Astrocyte (in vitro differentiated cells and primary cell): ENCODE results near the gene GALNS. TPM values are rescaled to one million over a fixed set of nuclear protein-coding genes. Genes with fewer than 3 reads are reported as not detected.

ENCODE experiments used
- DNase-seq: peaks from one replicate; pipeline ENCODE4 v3.0.0-alpha.2; 2010; ENCODE audit warnings: low read depth
- FAIRE-seq: peaks from 2 replicates; lab custom pipeline; 2011; peaks lifted over from hg19 to GRCh38; lab: Jason Lieb, UNC
- H2AFZ ChIP-seq: 2 replicates; pipeline ENCODE4 v1.6.0; 2012; ENCODE audit warnings: low read depth, low read length, inconsistent platforms
- H3K27ac ChIP-seq: 2 replicates; pipeline ENCODE4 v1.5.1; 2011; ENCODE audit warnings: low read depth, low read length, inconsistent platforms
- H3K27me3 ChIP-seq: 2 replicates; pipeline ENCODE4 v1.6.0; 2011; ENCODE audit warnings: low read length, inconsistent platforms; ENCODE audit not compliant: insufficient read depth
- H3K36me3 ChIP-seq: 2 replicates; pipeline ENCODE4 v1.5.1; 2011; ENCODE audit warnings: low read length, inconsistent platforms; ENCODE audit not compliant: insufficient read depth
- H3K4me1 ChIP-seq: 2 replicates; pipeline ENCODE4 v1.5.1; 2011; ENCODE audit warnings: low read length, inconsistent platforms; ENCODE audit not compliant: insufficient read depth
- H3K4me2 ChIP-seq: 2 replicates; pipeline ENCODE4 v1.6.0; 2012; ENCODE audit warnings: low read length, inconsistent platforms
- H3K4me3 ChIP-seq: 2 replicates; pipeline ENCODE4 v1.5.1; 2011; ENCODE audit warnings: low read depth, mild to moderate bottlenecking, low read length, inconsistent platforms; ENCODE audit not compliant: insufficient read depth
- H3K79me2 ChIP-seq: 2 replicates; pipeline ENCODE4 v1.6.0; 2012; ENCODE audit warnings: mild to moderate bottlenecking, low read length, inconsistent platforms; ENCODE audit not compliant: insufficient read depth
- H3K9ac ChIP-seq: 2 replicates; pipeline ENCODE4 v1.6.0; 2012; ENCODE audit warnings: mild to moderate bottlenecking, low read length, inconsistent platforms
- H3K9me3 ChIP-seq: 2 replicates; pipeline ENCODE4 v1.5.1; 2012; ENCODE audit warnings: low read depth, mild to moderate bottlenecking, low read length, inconsistent platforms; ENCODE audit not compliant: insufficient read depth
- H4K20me1 ChIP-seq: 2 replicates; pipeline ENCODE4 v1.6.0; 2012; ENCODE audit warnings: low read length, inconsistent platforms; ENCODE audit not compliant: insufficient read depth
- H3K27ac Mint-ChIP-seq: one replicate; pipeline ENCODE4 v1.8.0; 2021; ENCODE audit warnings: mild to moderate bottlenecking, mixed read lengths; ENCODE audit not compliant: unreplicated experiment
- H3K27me3 Mint-ChIP-seq: one replicate; pipeline ENCODE4 v1.8.0; 2021; ENCODE audit warnings: low read depth, mixed read lengths; ENCODE audit not compliant: unreplicated experiment
- H3K36me3 Mint-ChIP-seq: one replicate; pipeline ENCODE4 v1.8.0; 2021; ENCODE audit warnings: low read depth, mixed read lengths; ENCODE audit not compliant: unreplicated experiment
- H3K4me1 Mint-ChIP-seq: one replicate; pipeline ENCODE4 v1.8.0; 2021; ENCODE audit warnings: low read depth, mixed read lengths; ENCODE audit not compliant: unreplicated experiment
- H3K4me3 Mint-ChIP-seq: one replicate; pipeline ENCODE4 v1.8.0; 2021; ENCODE audit warnings: mild to moderate bottlenecking, moderate library complexity, mixed read lengths; ENCODE audit not compliant: unreplicated experiment
- H3K9me3 Mint-ChIP-seq: one replicate; pipeline ENCODE4 v1.8.0; 2021; ENCODE audit warnings: mild to moderate bottlenecking, mixed read lengths; ENCODE audit not compliant: unreplicated experiment
- EZH2 ChIP-seq: IDR thresholded peaks from 2 replicates; pipeline ENCODE4 v1.6.1; 2012; ENCODE audit warnings: mild to moderate bottlenecking, low read length, inconsistent platforms; ENCODE audit not compliant: insufficient read depth
- total RNA-seq: library from RNA; stranded (reverse); gene quantifications from 2 replicates; pipeline ENCODE4 v1.2.1, GENCODE V29; 2021
- TF ChIP-seq, protein P1 (sequence below): IDR thresholded peaks from 2 replicates; pipeline ENCODE4 v1.5.1; 2011; ENCODE audit warnings: low read depth, mild to moderate bottlenecking, inconsistent platforms, low read length, moderate library complexity; ENCODE audit not compliant: insufficient read depth

The GALNS gene
- total RNA-seq, 1 donor from 2014 or later: 31.7 TPM

DNA sequence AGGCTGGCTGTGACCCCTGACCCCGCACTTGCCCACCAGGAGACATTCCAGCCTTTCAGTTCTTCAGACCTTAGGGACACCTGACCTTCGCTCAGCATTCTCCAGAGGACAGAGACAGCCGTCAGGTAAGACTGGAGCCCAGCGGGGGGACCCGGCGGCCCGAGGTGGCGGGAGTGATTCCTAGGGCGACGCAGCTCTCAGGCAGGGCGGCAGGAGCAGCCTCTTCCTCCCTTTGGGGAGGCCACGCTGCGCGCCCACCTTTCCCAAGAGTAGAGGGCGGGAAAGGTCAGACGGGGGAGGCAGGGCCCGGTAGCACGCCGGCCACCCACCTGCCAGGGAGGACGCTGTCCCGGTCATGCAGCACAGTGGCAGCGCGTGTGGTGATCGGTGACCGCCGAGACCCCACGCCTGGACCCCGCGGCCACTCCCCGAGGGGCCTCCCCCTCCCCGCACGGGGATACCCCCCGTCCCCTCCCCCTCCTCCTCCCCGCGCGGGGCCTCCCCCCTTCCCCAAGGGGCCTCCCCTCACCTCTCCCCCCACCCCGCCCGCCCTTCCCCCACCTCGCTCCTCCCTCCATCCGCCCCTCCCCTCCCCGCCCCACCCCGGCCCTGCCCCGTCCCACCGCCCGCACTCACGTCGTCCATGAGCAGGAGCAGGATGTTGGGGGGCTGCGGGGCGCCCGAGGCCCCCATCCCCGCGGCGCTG lies 472 bp downstream of the GALNS start:
- peaks cover 34% of the 10 kb centered on the region for H3K79me2 ChIP-seq
- no peaks in the 10 kb centered on the region for H3K9me3 ChIP-seq
- Mint-ChIP-seq H3K36me3 (peaks cover 16% of the 10 kb centered on the region), H3K4me3 (peak overlapping the region; percentile 82), H3K4me1 (peaks cover 6% of the 10 kb centered on the region), H3K9me3 (peaks cover 2% of the 10 kb centered on the region), H3K27me3 (no peaks in the 10 kb centered on the region), H3K27ac (no peak overlapping the region)
- FAIRE-seq: no peak
- H4K20me1 ChIP-seq: peaks cover 42% of the 10 kb centered on the region
- H3K36me3 ChIP-seq: peaks cover 6% of the 10 kb centered on the region
- H3K4me3 ChIP-seq: peak overlapping the region; percentile 91
- H3K4me1 ChIP-seq: peaks cover 12% of the 10 kb centered on the region
- no peak for DNase-seq
- TF ChIP-seq EZH2: no peak
- TF ChIP-seq, protein P1, sequence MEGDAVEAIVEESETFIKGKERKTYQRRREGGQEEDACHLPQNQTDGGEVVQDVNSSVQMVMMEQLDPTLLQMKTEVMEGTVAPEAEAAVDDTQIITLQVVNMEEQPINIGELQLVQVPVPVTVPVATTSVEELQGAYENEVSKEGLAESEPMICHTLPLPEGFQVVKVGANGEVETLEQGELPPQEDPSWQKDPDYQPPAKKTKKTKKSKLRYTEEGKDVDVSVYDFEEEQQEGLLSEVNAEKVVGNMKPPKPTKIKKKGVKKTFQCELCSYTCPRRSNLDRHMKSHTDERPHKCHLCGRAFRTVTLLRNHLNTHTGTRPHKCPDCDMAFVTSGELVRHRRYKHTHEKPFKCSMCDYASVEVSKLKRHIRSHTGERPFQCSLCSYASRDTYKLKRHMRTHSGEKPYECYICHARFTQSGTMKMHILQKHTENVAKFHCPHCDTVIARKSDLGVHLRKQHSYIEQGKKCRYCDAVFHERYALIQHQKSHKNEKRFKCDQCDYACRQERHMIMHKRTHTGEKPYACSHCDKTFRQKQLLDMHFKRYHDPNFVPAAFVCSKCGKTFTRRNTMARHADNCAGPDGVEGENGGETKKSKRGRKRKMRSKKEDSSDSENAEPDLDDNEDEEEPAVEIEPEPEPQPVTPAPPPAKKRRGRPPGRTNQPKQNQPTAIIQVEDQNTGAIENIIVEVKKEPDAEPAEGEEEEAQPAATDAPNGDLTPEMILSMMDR: no peak
- no peaks in the 10 kb centered on the region for H3K27me3 ChIP-seq
- H3K9ac ChIP-seq: peak overlapping the region; percentile 94
- peak overlapping the region; percentile 88 for H3K4me2 ChIP-seq
- H2AFZ ChIP-seq: peak overlapping the region; percentile 69
- peak overlapping the region; percentile 60 for H3K27ac ChIP-seq

DNA sequence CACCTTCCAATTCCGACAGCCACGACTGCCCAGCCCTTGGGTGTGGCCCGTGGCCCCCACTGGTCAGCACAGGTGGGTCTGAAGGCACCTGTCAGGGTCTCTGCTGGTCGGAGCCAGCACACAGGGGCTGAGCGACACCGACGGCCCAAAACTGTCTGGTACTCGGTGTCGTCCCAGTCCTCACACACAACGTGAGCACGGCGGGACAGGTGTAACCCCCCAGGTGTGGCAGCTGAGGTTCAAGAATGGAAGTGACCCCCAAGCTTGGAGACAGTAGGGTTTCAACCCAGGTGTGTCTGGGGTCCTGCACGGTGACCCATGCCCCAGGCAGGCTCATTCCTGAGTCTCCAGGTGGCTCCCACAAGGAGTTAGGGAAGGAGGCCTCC lies 1.0 kb downstream of the GALNS start:
- Histone ChIP-seq H3K36me3 (peaks cover 6% of the 10 kb centered on the region), H3K4me1 (peaks cover 12% of the 10 kb centered on the region), H3K9me3 (no peaks in the 10 kb centered on the region), H2AFZ (no peak overlapping the region), H3K27ac (no peak overlapping the region), H4K20me1 (peaks cover 43% of the 10 kb centered on the region), H3K4me2 (peak overlapping the region; percentile 88), H3K79me2 (peaks cover 34% of the 10 kb centered on the region), H3K9ac (peak overlapping the region; percentile 64), H3K27me3 (no peaks in the 10 kb centered on the region), H3K4me3 (peak overlapping the region; percentile 58)
- FAIRE-seq (no peak), DNase-seq (no peak)
- Mint-ChIP-seq H3K4me3 (peak overlapping the region; percentile 82), H3K27ac (no peak overlapping the region), H3K36me3 (peaks cover 14% of the 10 kb centered on the region), H3K4me1 (peaks cover 6% of the 10 kb centered on the region), H3K9me3 (peaks cover 2% of the 10 kb centered on the region), H3K27me3 (no peaks in the 10 kb centered on the region)
- TF ChIP-seq, protein P1: no peak
- no peak for TF ChIP-seq EZH2

DNA sequence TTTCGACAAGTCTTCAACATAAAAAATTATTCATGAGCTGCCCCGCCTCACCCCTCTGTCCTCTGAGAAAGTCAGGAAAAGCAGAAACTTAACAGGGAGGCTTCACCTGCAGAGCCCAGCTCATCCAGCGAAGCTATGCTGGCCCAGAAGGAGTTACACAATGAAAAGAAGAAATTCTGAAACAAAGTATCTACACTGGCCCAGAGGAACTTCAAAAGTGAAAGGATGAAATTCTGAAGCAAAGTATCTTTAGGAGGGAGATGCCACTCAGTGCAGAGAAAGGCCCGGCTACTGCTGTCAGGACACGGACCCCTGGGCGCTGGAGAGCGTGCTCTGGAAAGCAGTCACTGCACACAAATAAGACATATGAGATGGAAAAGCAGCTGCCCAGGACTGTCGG lies 1.6 kb downstream of the GALNS start:
- FAIRE-seq (no peak), DNase-seq (no peak)
- Histone ChIP-seq H3K9me3 (no peaks in the 10 kb centered on the region), H3K27ac (no peak overlapping the region), H4K20me1 (peaks cover 49% of the 10 kb centered on the region), H3K27me3 (no peaks in the 10 kb centered on the region), H3K36me3 (peaks cover 4% of the 10 kb centered on the region), H3K9ac (no peak overlapping the region), H2AFZ (no peak overlapping the region), H3K4me1 (peaks cover 12% of the 10 kb centered on the region), H3K4me3 (no peak overlapping the region), H3K79me2 (peaks cover 34% of the 10 kb centered on the region), H3K4me2 (no peak overlapping the region)
- peak overlapping the region; percentile 78 for H3K4me3 Mint-ChIP-seq
- TF ChIP-seq, protein P1: no peak
- TF ChIP-seq EZH2: no peak
- peaks cover 2% of the 10 kb centered on the region for H3K9me3 Mint-ChIP-seq
- H3K27ac Mint-ChIP-seq: no peak overlapping the region
- peaks cover 13% of the 10 kb centered on the region for H3K36me3 Mint-ChIP-seq
- no peaks in the 10 kb centered on the region for H3K27me3 Mint-ChIP-seq
- peaks cover 6% of the 10 kb centered on the region for H3K4me1 Mint-ChIP-seq
